PC-9 (cell line): ENCODE measurements around the gene GRK4.

ENCODE experiments used
- CTCF ChIP-seq: fragments of 200-600 bp; sonication (generic); conservative IDR thresholded peaks from 2 replicates; pipeline ENCODE4 v1.6.1; 2017; ENCODE audit warnings: mixed run types, antibody characterized with exemption, mild to moderate bottlenecking, moderate library complexity
- EZH2 ChIP-seq: fragments of 200-600 bp; sonication (generic); IDR thresholded peaks from 2 replicates; pipeline ENCODE4 v1.8.0; 2017; ENCODE audit warnings: antibody characterized with exemption, low read depth

DNA sequence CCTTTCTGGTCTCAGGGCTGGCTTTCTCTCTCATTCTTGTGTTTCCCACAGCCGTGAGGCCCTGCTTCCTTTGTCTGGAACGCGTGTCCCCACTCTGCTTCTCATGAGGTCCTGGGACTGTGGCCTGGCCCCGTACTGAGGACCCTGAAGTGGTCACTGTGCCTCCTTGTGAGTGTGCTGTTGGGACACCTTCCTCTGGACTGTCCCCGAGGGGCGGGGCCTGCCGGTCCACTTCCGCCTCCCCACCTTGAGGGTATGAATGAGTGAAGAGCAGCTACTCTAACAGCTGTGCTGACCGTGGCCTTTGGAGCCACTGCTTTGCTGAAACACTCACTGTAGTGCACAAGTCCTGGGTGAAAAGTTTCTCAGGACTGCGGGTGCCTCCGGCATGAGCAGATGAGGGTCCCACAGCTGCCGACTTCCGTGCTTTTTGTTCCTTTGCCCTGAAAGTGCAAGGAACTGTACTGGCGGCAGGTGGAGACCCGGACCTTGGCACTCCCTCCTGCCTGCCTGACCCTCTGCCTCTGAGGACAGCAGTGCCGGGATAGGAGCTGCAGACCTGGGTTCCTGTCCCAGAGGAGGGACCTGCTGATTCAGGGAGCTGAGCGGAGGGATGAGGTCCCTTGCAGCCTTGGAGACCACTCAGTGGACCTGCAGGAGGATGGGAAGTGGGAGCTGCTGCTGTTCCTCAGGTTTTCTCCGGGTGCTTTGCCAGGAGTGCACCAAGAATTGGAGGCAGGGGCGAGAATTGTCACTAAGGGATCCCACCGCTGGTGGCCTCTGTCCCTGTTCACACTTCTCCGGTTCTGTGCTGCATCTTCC is 73.0 kb downstream of the GRK4 start:
- TF ChIP-seq EZH2 (no peak), CTCF (no peak)
